ENCODE results near the gene METTL26.
A peak's percentile ranks its signal among the peaks of the same experiment; 100 is the strongest.

The METTL26 gene

GRCh38 chr16:637081-638018 is 1.2 kb upstream of the METTL26 start:
- peak; percentile 88 for DNase-seq

DNA sequence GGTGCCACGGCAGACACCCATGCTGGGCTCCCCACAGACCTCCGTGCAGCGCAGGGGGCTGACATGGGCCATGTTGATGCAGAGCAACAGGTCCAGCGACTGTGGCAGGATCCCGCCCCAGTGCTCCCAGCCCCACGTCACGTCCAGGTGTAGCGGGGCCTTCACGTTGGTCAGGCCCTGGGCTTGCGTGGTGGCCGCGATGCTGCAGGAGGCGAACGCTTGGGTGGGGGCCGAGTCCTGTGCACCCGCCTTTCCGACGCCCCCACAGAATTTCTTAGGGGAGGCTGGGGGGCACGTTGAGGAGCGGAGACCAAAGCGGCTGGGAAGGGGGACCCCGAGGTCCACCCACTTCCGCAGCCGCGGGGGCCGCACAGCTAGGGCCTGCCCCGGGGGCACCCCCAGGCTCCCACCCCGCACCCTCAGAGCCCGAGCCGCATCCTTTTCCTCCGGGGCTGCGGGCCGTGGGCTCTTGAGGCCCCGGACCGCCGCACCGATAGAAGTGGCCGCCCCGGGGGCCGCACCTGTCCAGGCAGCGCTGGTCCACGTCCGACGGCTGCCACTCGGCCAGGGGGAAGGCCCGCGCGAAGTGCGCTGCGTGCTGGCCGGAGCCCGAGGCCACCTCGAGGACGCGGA is 416 bp downstream of the METTL26 start:
- no peak for DNase-seq

- DNase-seq: no peak
Measured at GRCh38 chr16:634996-635395, 1.1 kb downstream of the METTL26 start.

GRCh38 chr16:634051-634670 is 1.9 kb downstream of the METTL26 start:
- no peak for DNase-seq

DNA sequence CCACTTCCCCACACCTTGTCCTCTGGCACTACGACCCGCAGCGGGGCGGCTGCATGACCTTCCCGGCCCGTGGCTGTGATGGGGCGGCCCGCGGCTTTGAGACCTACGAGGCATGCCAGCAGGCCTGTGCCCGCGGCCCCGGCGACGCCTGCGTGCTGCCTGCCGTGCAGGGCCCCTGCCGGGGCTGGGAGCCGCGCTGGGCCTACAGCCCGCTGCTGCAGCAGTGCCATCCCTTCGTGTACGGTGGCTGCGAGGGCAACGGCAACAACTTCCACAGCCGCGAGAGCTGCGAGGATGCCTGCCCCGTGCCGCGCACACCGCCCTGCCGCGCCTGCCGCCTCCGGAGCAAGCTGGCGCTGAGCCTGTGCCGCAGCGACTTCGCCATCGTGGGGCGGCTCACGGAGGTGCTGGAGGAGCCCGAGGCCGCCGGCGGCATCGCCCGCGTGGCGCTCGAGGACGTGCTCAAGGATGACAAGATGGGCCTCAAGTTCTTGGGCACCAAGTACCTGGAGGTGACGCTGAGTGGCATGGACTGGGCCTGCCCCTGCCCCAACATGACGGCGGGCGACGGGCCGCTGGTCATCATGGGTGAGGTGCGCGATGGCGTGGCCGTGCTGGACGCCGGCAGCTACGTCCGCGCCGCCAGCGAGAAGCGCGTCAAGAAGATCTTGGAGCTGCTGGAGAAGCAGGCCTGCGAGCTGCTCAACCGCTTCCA is 2.6 kb downstream of the METTL26 start:
- DNase-seq: no peak

GRCh38 chr16:632486-633335 is 3.4 kb downstream of the METTL26 start:
- no peak for DNase-seq

GRCh38 chr16:631808-632358 is 4.2 kb downstream of the METTL26 start:
- DNase-seq: no peak

- DNase-seq: no peak
Measured at GRCh38 chr16:630815-631405, 5.2 kb downstream of the METTL26 start, which contains the start of gene WFIKKN1. WFIKKN1 (plus strand) TSS chr16:630985; CDS start chr16:631254, 269 bp downstream.

DNA sequence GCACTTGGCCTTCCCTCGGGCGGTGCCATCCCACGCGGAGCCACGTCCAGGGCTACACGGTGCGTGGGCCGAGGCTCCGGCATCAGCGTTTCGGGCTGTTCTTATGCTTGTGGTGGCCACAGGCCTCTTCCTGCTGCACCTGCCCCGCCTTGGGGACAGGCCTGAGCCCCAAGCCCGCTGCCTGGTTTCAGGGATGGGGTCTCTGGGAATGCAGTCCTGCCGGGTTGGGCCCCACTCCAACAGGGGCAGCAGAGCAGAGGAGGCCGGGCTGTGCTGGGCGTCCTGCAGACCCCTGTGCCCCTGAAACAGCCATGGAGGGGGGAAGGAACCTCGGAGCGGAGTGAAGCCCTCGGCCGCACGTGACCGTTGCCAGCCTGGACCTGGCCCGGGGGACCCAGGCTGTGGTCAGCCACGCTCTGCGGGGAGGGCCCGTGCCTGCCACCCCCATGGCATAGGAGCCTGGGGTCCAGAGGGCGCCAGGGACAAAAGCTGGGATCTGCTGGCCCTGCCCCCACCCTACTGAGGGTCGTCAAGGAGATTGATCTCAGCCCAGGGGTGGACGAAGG is 5.8 kb downstream of the METTL26 start:
- DNase-seq: no peak

GRCh38 chr16:629833-630248 is 6.3 kb downstream of the METTL26 start:
- no peak for DNase-seq

GRCh38 chr16:629185-629832 is 6.8 kb downstream of the METTL26 start:
- DNase-seq: no peak

- no peak for DNase-seq
Measured at GRCh38 chr16:628321-629061, 7.6 kb downstream of the METTL26 start.

GRCh38 chr16:627454-628239 is 8.5 kb downstream of the METTL26 start:
- DNase-seq: no peak

- no peak for DNase-seq
Measured at GRCh38 chr16:626787-627453, 9.2 kb downstream of the METTL26 start.

- no peak for DNase-seq
Measured at GRCh38 chr16:625977-626765, 9.9 kb downstream of the METTL26 start.

DNA sequence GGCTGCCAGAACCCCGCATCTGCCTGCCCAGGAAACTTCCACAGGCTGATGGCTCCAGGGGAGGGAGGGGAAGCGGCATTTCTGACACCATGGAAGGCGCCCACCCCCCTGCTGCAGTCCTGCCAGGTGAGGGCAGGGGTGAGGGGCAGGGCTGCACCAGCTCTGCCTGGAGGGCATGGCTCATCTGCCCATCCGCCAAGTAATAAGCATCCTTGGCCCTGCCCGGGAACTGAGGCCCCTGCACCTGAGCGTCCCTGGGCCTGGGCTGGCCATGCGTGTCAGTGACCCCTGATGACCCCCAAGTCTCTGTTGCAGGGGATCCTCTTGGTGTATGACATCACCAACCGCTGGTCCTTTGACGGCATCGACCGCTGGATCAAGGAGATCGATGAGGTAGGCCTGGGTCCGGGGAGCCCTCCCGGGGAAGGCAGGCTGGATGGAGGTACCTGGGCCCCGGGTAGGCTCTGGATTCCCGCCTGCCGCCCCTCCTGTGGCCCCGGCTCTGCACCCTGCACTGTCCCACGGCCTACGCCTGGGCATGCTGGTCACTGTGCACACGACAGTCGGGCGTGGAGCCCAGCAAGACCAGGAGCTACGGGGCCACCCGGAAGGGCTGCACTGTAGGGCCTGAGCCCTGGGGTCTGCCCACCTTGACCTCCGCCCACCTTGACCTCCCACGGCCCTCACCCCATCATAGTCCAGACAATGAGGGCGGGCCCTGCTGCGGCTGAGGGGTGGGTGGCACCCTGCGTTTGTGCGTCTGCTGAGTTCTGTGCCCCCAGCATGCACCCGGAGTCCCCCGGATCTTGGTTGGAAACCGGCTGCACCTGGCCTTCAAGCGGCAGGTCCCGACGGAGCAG is 10.8 kb downstream of the METTL26 start:
- no peak for DNase-seq
